NK-92 (cell line): ENCODE results near the gene PRDM9.
"Not testable (repeated sequence)": the region's sequence is repeated elsewhere in the genome, so short reads cannot be mapped to it uniquely, and the experiment has no call there.

Experiments used
- DNase-seq: peaks from one replicate; lab custom pipeline; 2025; ENCODE audit not compliant: unreplicated experiment; lab: John Stamatoyannopoulos, UW

PRDM9 gene

GRCh38 chr5:23527216-23527920 lies 20.0 kb downstream of the PRDM9 start:
- not testable (repeated sequence) for DNase-seq

GRCh38 chr5:23528677-23529076 lies 21.3 kb downstream of the PRDM9 start:
- no peak for DNase-seq

GRCh38 chr5:23530571-23530970 lies 23.2 kb downstream of the PRDM9 start:
- DNase-seq = no peak

GRCh38 chr5:23571059-23571458 lies 63.6 kb downstream of the PRDM9 start:
- DNase-seq = no peak
